ENCODE measurements around the gene CFAP119. TPM values are rescaled to one million over a fixed set of nuclear protein-coding genes. Genes with fewer than 3 reads are reported as not detected.

The CFAP119 gene
- total and polyA plus RNA-seq, 2 donors from 2014 or later, result 12.2 to 13.5 TPM

- no peak overlapping the region for H3K9ac ChIP-seq (ENCODE audit: low read length in 3 of 3)
- H3K4me1 ChIP-seq (ENCODE audit: control insufficient read depth in 2 of 3, insufficient read depth in 2 of 3, low read depth in 1 of 3, low read length in 3 of 3), result peaks cover 4 to 11% (median 8%) of the 10 kb centered on the region in 3 donors
- H3K36me3 ChIP-seq (ENCODE audit: control insufficient read depth in 2 of 3, insufficient read depth in 3 of 3, low read length in 3 of 3), result peaks cover 13 to 74% (median 51%) of the 10 kb centered on the region in 3 donors
- no peak for TF ChIP-seq CTCF (IDR thresholded peaks at IDR 0.05; ENCODE audit: borderline replicate concordance, extremely low read depth, insufficient read depth)
- FAIRE-seq (no peak), DNase-seq (peak in 2 of 5 donors; percentile 23 to 64)
- no peak overlapping the region for H3K27ac ChIP-seq (ENCODE audit: low read depth in 2 of 2, low read length in 2 of 2)
- no peak overlapping the region for H3K4me3 ChIP-seq (ENCODE audit: low read length in 3 of 3)
- intact Hi-C loops (cut with DNase I), result no loop called here
- H3K27me3 ChIP-seq (ENCODE audit: control insufficient read depth, insufficient read depth, low read length), result no peaks in the 10 kb centered on the region
- no peaks in the 10 kb centered on the region for H3K9me3 ChIP-seq (ENCODE audit: control insufficient read depth in 2 of 3, insufficient read depth in 1 of 3, low read length in 3 of 3)
These were observed 4.5 kb upstream of the CFAP119 start for GRCh38 chr16:30766206-30766932.

- peaks cover 9 to 63% (median 48%) of the 10 kb centered on the region in 3 donors for H3K36me3 ChIP-seq (ENCODE audit: control insufficient read depth in 2 of 3, insufficient read depth in 3 of 3, low read length in 3 of 3)
- no peaks in the 10 kb centered on the region for H3K27me3 ChIP-seq (ENCODE audit: control insufficient read depth, insufficient read depth, low read length)
- H3K9me3 ChIP-seq (ENCODE audit: control insufficient read depth in 2 of 3, insufficient read depth in 1 of 3, low read length in 3 of 3), result no peaks in the 10 kb centered on the region
- no peak for FAIRE-seq
- H3K9ac ChIP-seq (ENCODE audit: low read length in 3 of 3), result no peak overlapping the region
- intact Hi-C loops (cut with DNase I), result no loop called here
- peaks cover 4 to 18% (median 8%) of the 10 kb centered on the region in 3 donors for H3K4me1 ChIP-seq (ENCODE audit: control insufficient read depth in 2 of 3, insufficient read depth in 2 of 3, low read depth in 1 of 3, low read length in 3 of 3)
- no peak overlapping the region for H3K27ac ChIP-seq (ENCODE audit: low read depth in 2 of 2, low read length in 2 of 2)
- DNase-seq, result peak in 2 of 5 donors; percentile 19 to 65
- H3K4me3 ChIP-seq (ENCODE audit: low read length in 3 of 3), result no peak overlapping the region
- no peak for TF ChIP-seq CTCF (IDR thresholded peaks at IDR 0.05; ENCODE audit: borderline replicate concordance, extremely low read depth, insufficient read depth)
These were observed 3.1 kb upstream of the CFAP119 start for GRCh38 chr16:30764816-30765465.

- TF ChIP-seq CTCF (IDR thresholded peaks at IDR 0.05; ENCODE audit: borderline replicate concordance, extremely low read depth, insufficient read depth), result no peak
- intact Hi-C loops (cut with DNase I), result no loop called here
These were observed 2.2 kb upstream of the CFAP119 start for GRCh38 chr16:30764086-30764485.

More at GRCh38 chr16:30764086-30764485, 2.2 kb upstream of the CFAP119 start:
- Histone ChIP-seq H3K27me3 (ENCODE audit: control insufficient read depth, insufficient read depth, low read length) (no peaks in the 10 kb centered on the region), H3K4me3 (ENCODE audit: low read length in 3 of 3) (no peak overlapping the region), H3K9ac (ENCODE audit: low read length in 3 of 3) (no peak overlapping the region), H3K4me1 (ENCODE audit: control insufficient read depth in 2 of 3, insufficient read depth in 2 of 3, low read depth in 1 of 3, low read length in 3 of 3) (peaks cover 4 to 18% (median 8%) of the 10 kb centered on the region in 3 donors), H3K9me3 (ENCODE audit: control insufficient read depth in 2 of 3, insufficient read depth in 1 of 3, low read length in 3 of 3) (no peaks in the 10 kb centered on the region), H3K36me3 (ENCODE audit: control insufficient read depth in 2 of 3, insufficient read depth in 3 of 3, low read length in 3 of 3) (peaks cover 7 to 56% (median 42%) of the 10 kb centered on the region in 3 donors), H3K27ac (ENCODE audit: low read depth in 2 of 2, low read length in 2 of 2) (no peak overlapping the region)
- no peak for FAIRE-seq
- peak in 2 of 5 donors; percentile 31 to 54 for DNase-seq

Measured in kidney (tissue), 14 donors.